Gastrocnemius medialis (tissue), 4 donors: ENCODE results near the gene FNDC8. TPM values are rescaled to one million over a fixed set of nuclear protein-coding genes. Genes with fewer than 3 reads are reported as not detected.

ENCODE experiments used
- ATAC-seq, 2 donors: fragments of 150-250 bp; one replicate each; pipeline ENCODE4 v1.9.1; 2016
- DNase-seq, 2 donors: peaks; one replicate each; pipeline ENCODE4 v3.0.0-alpha.2; 2019
- H3K27ac ChIP-seq, 4 donors: fragments of 200-600 bp; sonication (generic); 1 replicate in 1 of 4; 2 replicates in 3 of 4; pipeline ENCODE4 v1.5.1; 2016 to 2018; ENCODE audit warnings: mild to moderate bottlenecking in 2 of 4, moderate library complexity in 1 of 4
- H3K27me3 ChIP-seq, 3 donors: fragments of 200-600 bp; sonication (generic) in 2 of 3; 1 replicate in 1 of 3; 2 replicates in 2 of 3; pipeline versions ENCODE4 v1.5.1 to v1.6.0; 2016 to 2019; ENCODE audit warnings: mild to moderate bottlenecking in 1 of 3, moderate library complexity in 1 of 3
- H3K36me3 ChIP-seq, 2 donors: fragments of 200-600 bp; sonication (generic) in 1 of 2; one replicate each; pipeline ENCODE4 v1.5.1; 2017 to 2018
- H3K4me1 ChIP-seq, 2 donors: fragments of 200-600 bp; sonication (generic) in 1 of 2; one replicate each; pipeline ENCODE4 v1.5.1; 2016 to 2017; ENCODE audit warnings: mild to moderate bottlenecking in 2 of 2
- H3K4me3 ChIP-seq, 4 donors: fragments of 200-600 bp; sonication (generic) in 3 of 4; 1 replicate in 1 of 4; 2 replicates in 3 of 4; pipeline ENCODE4 v1.5.1; 2016 to 2019; ENCODE audit warnings: mild to moderate bottlenecking in 2 of 4
- H3K9me3 ChIP-seq, 3 donors: fragments of 200-600 bp; sonication (generic) in 2 of 3; 1 replicate in 1 of 3; 2 replicates in 2 of 3; pipeline ENCODE4 v1.5.1; 2016 to 2019
- POLR2A ChIP-seq, 2 donors: fragments of 450-650 bp; IDR thresholded peaks; one replicate each; pipeline ENCODE4 v1.6.1; 2017; ENCODE audit warnings: antibody characterized with exemption in 2 of 2, mild to moderate bottlenecking in 2 of 2, moderate library complexity in 2 of 2
- in situ Hi-C, 4 donors: fragments of 200-750 bp; cut with MboI; loops; one replicate each; pipeline versions ENCODE4 v1.15.0 to v1.8.0; 2017; ENCODE audit warnings: low sequenced_read_pairs in 4 of 4
- intact Hi-C: fragments of 100-400 bp; cut with DNase I; formaldehyde crosslinking; loops from one replicate; pipeline ENCODE4 v1.15.1; 2023; ENCODE audit warnings: low total_unique reads
- total RNA-seq, 4 donors: library from RNA; depleted of rRNA; stranded (reverse); fragments of >200 nt; gene quantifications; one replicate each; pipeline versions ENCODE4 v1.1.0 to v1.2.3, GENCODE V29; 2016
- TF ChIP-seq, protein P1 (sequence below), 5 experiments: fragments of 450-650 bp in 3 of 5; fragments of 200-600 bp in 2 of 5; sonication (generic) in 2 of 5; IDR thresholded peaks in 4 of 5; conservative IDR thresholded peaks in 1 of 5; 1 replicate in 4 of 5; 2 replicates in 1 of 5; pipeline ENCODE4 v1.5.1; 2016 to 2019; ENCODE audit warnings: antibody characterized with exemption in 5 of 5, mild to moderate bottlenecking in 3 of 5, moderate library complexity in 3 of 5

Gene FNDC8
- not detected for total RNA-seq

DNA sequence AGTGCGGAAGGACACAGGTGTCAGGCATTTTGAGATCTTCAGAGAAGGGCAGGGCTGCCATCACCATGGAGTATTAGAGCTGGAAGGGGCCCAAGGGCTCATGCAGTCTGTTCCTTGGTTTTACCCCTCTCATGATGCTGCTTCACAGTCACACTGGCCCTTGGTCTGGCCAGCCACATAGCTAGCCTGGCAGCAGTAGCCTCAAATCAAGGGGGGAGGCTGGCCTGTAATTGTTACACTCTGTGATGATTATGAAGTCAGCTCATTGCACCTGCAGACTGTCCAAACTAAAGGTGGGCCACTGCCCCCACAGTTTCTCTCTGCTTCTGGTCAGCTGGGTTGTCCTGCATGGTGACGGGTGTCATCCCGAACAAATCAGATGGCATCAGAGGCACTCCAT is at the start of gene FNDC8:
Gene FNDC8 (plus strand): TSS at position 301 of the 400 bp plus-strand sequence. CDS start 79 bp downstream, at position 380.
- DNase-seq (no peak), ATAC-seq (no peak)
- intact Hi-C loops (no loop called here), in situ Hi-C loops (loop anchor here (5.0 to 25.0 kb wide), 7 partner anchors 284 to 704 kb away; no protein-coding TSS in a partner anchor)
- Histone ChIP-seq H3K27me3 (no peaks in the 10 kb centered on the region), H3K36me3 (no peaks in the 10 kb centered on the region), H3K4me1 (peaks cover 6 to 7% of the 10 kb centered on the region in 2 donors), H3K27ac (no peak within 1 kb of the TSS), H3K4me3 (no peak within 1 kb of the TSS), H3K9me3 (no peaks in the 10 kb centered on the region)
- TF ChIP-seq, protein P1, sequence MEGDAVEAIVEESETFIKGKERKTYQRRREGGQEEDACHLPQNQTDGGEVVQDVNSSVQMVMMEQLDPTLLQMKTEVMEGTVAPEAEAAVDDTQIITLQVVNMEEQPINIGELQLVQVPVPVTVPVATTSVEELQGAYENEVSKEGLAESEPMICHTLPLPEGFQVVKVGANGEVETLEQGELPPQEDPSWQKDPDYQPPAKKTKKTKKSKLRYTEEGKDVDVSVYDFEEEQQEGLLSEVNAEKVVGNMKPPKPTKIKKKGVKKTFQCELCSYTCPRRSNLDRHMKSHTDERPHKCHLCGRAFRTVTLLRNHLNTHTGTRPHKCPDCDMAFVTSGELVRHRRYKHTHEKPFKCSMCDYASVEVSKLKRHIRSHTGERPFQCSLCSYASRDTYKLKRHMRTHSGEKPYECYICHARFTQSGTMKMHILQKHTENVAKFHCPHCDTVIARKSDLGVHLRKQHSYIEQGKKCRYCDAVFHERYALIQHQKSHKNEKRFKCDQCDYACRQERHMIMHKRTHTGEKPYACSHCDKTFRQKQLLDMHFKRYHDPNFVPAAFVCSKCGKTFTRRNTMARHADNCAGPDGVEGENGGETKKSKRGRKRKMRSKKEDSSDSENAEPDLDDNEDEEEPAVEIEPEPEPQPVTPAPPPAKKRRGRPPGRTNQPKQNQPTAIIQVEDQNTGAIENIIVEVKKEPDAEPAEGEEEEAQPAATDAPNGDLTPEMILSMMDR (IDR thresholded peaks at IDR 0.05 in 4 of 5, conservative IDR thresholded peaks at IDR 0.05 in 1 of 5) = no peak
- TF ChIP-seq POLR2A (IDR thresholded peaks at IDR 0.05) = no peak

DNA sequence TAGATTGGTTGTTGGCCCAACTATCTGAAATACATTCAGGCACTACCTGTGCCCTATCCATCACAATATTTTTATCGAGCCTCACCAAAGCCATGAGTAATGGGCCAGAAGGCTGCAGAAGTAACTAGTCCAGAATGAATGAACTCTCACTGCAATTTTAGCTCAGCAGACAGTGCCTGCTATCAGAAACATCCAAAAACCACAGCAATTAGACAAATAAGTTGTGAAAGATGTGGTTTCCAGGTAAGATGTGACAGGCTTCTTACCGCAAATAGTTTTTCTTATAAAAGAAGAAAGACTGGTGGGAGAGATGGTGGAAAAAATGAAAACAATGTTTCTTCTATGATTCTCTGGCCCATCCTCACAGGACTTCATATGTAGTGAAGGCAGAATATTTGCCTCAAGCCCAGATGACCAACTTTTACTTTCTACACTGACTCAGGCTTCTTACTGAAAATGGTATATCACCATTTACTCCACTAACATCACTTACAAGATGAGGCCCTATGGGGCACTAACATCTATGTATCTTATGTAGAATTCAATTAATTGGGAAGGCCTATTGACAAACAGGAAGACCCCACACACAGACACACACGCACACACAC is 48.1 kb upstream of the FNDC8 start:
- Histone ChIP-seq H3K27ac (no peak overlapping the region), H3K36me3 (no peaks in the 10 kb centered on the region), H3K27me3 (no peaks in the 10 kb centered on the region), H3K4me1 (peaks cover 0 to 4% of the 10 kb centered on the region in 2 donors), H3K4me3 (no peak overlapping the region), H3K9me3 (no peaks in the 10 kb centered on the region)
- in situ Hi-C loops = no loop called here
- DNase-seq (no peak), ATAC-seq (no peak)
- TF ChIP-seq, protein P1 (IDR thresholded peaks at IDR 0.05 in 4 of 5, conservative IDR thresholded peaks at IDR 0.05 in 1 of 5) = no peak
- no peak for TF ChIP-seq POLR2A (IDR thresholded peaks at IDR 0.05)
- intact Hi-C loops = no loop called here

DNA sequence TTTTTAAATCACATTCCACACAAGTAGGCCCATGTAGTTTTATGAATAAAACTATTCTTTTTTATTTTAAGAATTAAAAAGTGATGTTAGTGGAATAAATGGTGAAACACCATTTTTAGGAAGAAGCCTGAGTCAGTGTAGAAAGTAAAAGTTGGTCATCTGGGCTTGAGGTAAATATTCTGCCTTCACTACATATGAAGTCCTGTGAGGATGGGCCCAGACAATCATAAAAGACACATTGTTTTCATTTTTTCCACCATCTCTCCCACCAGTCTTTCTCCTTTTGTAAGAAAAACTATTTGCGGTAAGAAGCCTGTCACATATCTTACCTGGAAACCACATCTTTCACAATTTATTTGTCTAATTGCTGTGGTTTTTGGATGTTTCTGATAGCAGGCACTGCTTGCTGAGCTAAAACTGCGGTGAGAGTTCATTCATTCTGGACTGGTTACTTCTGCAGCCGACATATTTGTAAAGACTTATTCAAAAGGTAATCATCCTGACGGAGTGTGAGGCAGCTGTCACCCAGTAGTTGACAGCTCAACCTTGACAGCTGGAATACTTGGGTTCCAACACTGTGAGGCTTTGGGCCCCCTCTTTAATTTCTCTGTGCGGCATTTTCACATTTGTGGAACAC is 47.3 kb upstream of the FNDC8 start:
- intact Hi-C loops (no loop called here), in situ Hi-C loops (no loop called here)
- TF ChIP-seq, protein P1 (IDR thresholded peaks at IDR 0.05 in 4 of 5, conservative IDR thresholded peaks at IDR 0.05 in 1 of 5) = no peak
- TF ChIP-seq POLR2A (IDR thresholded peaks at IDR 0.05) = no peak
- Histone ChIP-seq H3K27ac (no peak overlapping the region), H3K9me3 (no peaks in the 10 kb centered on the region), H3K4me1 (peaks cover 0 to 4% of the 10 kb centered on the region in 2 donors), H3K27me3 (no peaks in the 10 kb centered on the region), H3K4me3 (no peak overlapping the region), H3K36me3 (no peaks in the 10 kb centered on the region)
- ATAC-seq (no peak), DNase-seq (no peak)

DNA sequence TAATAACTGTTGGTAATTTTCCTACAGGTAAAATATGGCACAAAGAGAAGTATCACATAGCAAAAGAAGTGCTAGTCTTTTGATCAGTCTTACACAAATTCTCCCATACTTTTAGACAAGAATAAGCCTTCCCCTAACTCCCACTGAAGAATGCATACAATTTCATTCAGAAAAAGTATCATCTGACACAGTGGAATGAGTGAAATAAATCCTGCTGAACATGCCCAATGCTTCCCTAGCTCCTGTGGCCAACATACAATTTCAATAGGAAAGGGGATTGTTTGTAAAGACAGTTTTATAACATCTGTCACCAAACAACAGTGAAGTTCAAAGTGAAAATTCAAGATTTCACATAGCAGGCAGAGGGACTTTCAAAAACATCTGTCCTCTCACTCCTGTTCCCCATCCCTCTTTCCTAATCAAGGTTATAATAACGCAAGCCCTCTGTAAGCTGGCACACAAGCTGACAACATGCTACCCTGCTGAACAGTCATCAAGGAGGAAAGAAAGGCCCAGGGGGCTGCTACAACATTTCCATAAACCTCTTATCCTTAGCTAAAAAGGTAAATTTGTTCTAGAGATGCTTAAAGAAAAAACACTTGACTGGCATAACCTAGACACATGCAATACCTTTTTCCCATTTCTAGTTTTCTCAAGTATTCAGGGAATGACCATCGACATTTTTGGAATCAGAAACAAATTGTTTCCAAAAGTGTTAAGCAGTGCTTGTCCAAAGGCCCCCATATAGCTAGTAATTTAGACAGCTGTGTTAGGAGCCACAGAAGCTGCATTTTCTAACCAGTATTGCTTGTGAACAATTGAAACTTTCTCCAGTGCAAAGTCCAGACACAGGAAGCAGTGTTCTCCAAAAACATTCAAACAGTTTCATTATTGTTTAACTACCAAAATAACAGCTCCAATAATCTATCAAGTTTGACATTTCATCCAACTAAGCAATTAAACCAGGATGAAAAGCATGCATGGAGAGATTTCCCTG is 46.4 kb upstream of the FNDC8 start:
- Histone ChIP-seq H3K4me3 (no peak overlapping the region), H3K9me3 (no peaks in the 10 kb centered on the region), H3K27ac (no peak overlapping the region), H3K36me3 (no peaks in the 10 kb centered on the region), H3K27me3 (no peaks in the 10 kb centered on the region), H3K4me1 (peaks cover 0 to 4% of the 10 kb centered on the region in 2 donors)
- DNase-seq (no peak), ATAC-seq (no peak)
- in situ Hi-C loops (loop anchor here in 1 of 4 donors (25.0 kb wide), 1 partner anchor 88 kb away; the partner anchor contains the start of gene LIG3), intact Hi-C loops (no loop called here)
- no peak for TF ChIP-seq POLR2A (IDR thresholded peaks at IDR 0.05)
- TF ChIP-seq, protein P1 (IDR thresholded peaks at IDR 0.05 in 4 of 5, conservative IDR thresholded peaks at IDR 0.05 in 1 of 5) = no peak
